ENCODE measurements around the gene PSMC3.

DNA sequence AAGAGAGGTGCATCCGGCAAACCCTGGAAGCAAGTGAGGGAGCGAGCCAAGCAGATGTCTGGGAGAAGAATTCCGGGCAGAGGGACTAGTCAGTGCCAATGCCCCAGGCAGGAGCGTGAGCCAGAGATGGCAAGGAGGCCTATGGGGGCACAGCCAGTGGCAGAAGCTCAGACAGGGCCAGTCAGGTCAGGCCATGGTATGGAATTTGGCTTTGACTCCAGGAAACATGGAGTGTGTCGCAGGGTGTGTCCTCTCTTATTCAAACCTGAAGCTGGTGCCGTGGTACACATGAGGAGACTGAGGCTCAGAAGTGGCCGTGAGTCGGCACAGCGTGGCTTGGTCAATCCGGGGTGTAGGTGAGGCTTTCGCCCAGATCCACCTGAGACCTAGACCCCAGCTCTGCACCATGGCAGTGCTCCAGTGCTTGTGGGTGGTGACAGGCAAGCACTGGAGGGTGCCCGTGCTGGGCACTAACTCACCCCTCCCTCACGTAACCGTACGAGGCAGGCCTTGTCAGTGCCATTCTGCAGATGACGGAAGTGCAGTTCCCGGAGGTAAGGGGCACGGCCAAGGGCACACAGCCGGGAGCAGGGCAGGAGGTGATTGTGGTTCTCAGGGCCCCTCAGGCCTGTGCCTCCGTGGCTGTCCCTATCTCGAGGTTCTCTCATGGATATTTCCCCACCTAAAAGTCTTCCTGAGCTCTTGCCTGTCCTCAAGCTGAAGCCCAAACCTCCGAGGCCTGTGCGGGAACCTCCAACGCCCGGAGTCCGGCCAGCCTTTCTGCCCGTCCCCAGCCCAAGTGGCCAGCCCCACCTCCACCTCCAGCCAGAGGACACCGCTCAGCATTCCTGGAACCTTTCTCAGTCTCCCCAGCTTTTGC lies 37.3 kb downstream of the PSMC3 start:
- TF ChIP-seq, protein P1, sequence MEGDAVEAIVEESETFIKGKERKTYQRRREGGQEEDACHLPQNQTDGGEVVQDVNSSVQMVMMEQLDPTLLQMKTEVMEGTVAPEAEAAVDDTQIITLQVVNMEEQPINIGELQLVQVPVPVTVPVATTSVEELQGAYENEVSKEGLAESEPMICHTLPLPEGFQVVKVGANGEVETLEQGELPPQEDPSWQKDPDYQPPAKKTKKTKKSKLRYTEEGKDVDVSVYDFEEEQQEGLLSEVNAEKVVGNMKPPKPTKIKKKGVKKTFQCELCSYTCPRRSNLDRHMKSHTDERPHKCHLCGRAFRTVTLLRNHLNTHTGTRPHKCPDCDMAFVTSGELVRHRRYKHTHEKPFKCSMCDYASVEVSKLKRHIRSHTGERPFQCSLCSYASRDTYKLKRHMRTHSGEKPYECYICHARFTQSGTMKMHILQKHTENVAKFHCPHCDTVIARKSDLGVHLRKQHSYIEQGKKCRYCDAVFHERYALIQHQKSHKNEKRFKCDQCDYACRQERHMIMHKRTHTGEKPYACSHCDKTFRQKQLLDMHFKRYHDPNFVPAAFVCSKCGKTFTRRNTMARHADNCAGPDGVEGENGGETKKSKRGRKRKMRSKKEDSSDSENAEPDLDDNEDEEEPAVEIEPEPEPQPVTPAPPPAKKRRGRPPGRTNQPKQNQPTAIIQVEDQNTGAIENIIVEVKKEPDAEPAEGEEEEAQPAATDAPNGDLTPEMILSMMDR (IDR thresholded peaks at IDR 0.05): no peak
- TF ChIP-seq POLR2A (IDR thresholded peaks at IDR 0.05): no peak

All from heart left ventricle (tissue), 13 donors.